Embryonic facial prominence (tissue), 1 donor: ENCODE data around the gene GFPT2.
A peak's percentile ranks its signal among the peaks of the same experiment; 100 is the strongest.
"Not testable (repeated sequence)": the region's sequence is repeated elsewhere in the genome, so short reads cannot be mapped to it uniquely, and the experiment has no call there.

Source experiments
- DNase-seq: peaks from one replicate; pipeline ENCODE4 v3.0.0-alpha.2; 2016; ENCODE audit errors: extremely low spot score

Gene GFPT2

DNA sequence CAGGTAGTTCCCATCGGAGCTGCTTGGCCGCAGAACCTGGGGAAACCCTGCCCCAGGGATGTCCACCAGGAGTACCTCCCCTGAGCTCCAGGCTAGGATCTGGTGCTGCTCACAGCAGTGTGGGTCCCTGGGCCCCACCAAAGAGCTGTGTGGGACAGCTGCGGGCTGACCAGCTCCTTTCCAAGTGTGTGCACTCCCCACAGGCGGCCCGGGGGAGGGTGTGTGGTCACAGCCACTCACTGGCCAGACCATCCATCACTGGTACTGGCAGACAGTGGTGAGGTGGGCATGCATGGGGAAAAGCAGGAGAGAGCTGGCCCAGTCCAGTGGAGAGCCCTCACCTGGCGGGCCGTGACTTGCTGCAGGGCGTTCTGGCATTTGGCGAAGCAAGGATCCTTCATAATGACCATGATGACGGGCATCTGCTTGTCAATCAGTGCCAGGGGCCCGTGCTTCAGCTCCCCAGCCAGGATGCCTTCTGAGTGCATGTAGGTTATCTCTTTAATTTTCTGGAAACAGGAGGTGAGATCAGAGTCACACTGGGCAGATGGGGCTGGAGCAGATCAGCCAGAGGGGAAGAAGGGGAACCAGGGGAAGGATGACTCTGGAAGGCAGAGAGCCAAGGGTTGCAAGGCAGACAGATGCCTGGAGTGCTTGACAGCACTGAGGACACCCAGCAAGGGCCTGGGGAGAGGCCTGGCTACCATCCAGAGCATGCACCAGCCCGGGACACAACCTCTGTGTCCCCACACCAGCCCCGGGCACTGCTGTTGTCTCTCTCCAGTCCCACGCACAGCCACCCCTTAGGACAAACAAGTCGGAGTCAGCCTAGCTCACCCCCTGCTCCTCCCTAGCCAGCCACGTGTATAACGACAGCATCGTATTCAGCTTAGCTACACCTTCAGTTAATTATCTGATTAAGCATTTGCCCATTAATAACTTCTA lies 48.4 kb downstream of the GFPT2 start:
- DNase-seq = no peak

DNA sequence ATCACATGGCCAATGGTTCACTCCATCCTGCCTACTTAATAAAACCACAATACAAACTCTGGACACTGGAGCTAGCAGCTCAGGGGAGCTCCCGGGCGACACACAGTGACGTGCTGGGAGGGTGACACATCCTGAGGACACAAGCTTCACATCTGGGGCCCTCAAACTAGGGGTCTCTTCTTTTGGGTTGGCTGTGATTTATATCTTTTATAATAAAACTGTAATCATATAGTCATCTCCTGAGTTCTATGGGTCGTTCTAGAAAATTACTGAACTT lies 49.2 kb downstream of the GFPT2 start:
- no peak for DNase-seq

- no peak for DNase-seq
Observed at GRCh38 chr5:180303226-180304015, 49.7 kb downstream of the GFPT2 start.

- no peak for DNase-seq
Observed at GRCh38 chr5:180302256-180302655, 50.9 kb downstream of the GFPT2 start.

DNA sequence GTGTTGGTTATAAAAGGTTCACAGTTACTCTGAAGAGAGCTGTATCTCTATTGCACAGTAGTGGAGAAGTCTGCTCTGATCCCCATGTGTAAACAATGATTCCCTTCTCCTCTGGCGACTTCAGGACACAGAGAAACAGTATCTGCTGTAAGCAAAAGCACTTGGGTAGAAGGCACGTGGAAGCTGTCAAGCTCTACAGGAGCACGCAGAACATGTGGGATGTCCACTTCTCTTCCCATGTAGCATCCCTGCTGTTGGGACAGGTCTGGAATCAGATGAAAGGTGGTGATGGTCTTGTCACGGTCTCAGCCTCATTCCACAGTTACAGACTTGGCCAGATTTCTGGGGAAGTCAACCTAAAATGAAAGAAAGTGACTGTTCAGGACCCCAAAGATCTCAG lies 51.9 kb downstream of the GFPT2 start:
- DNase-seq = no peak

- no peak for DNase-seq
Observed at GRCh38 chr5:180299526-180299925, 53.6 kb downstream of the GFPT2 start.

- DNase-seq = not testable (repeated sequence)
Observed at GRCh38 chr5:180299014-180299413, 54.1 kb downstream of the GFPT2 start.

DNA sequence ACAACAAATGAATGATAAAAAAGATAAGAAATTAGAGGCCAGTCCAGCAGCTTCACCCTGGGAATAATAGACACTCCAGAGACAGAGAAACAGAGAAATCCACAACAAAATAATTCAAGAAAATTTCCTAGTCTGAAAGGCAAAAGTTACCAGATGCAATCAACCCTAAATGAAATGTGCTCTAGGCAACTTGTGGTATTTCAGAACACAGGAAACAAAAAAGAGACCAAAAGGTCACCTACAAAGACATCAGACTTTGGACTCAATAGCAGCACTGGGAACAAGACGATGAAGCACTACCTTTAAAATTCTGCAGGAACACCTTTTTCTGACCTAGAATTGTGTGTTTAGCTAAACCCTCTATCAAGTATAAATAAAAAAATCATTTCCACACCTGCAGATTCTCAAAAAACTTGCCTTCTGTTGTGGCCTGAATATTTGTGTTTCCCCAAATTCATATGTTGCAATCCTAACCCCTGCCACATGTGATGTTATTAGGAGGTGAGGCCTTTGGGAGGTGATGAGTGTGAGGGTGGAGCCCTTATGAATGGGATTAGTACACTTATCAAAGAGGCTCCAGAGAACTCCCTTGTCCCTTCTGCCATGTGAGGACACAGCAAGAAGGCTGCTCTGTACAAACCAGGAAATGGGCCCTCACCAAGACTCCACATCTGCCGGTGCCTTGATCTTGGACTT lies 55.4 kb downstream of the GFPT2 start:
- no peak for DNase-seq

DNA sequence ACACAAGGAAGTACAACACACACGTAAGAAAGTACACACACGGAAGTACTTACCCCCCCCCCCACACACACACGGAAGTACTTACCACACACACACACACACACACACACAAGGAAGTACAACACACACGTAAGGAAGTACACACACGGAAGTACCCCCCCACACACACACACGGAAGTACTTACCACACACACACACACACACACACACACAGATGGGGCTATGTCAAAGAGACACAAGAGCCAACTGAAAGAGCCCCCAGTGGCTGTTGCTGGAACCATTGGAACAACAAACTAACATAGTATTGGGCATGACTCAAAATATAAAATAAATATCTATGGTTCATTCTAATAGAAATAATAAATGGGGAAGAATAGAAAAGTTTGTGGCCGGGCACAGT lies 56.4 kb downstream of the GFPT2 start:
- DNase-seq = no peak

GRCh38 chr5:180294913-180295555 lies 58.1 kb downstream of the GFPT2 start:
- DNase-seq = no peak

DNA sequence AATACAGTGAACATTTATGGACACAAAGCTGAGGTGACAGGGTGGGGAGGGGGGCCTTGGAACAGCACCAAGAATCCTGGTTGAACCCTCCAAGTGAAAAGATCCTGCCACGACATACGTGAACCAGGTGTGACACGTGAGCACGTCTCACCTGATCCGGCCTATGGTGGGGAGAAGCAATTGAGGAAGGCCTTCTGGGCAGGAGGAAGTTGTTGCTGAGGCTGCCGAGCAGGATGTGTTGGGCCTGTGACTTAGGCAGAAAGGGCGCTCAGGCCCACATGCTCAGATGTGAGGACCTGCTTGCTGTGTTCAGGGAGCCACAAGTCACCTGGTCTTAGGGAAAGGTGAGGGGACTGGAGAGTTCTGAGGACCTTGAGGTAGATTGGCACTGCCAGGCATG lies 58.7 kb downstream of the GFPT2 start:
- no peak for DNase-seq

GRCh38 chr5:180291943-180292831 lies 60.9 kb downstream of the GFPT2 start, which contains the start of gene MAPK9:
MAPK9 (minus strand) TSS chr5:180292083; CDS start chr5:180280561, 11,522 bp downstream.
- peak; percentile 59 for DNase-seq

GRCh38 chr5:180291234-180291940 lies 61.7 kb downstream of the GFPT2 start:
- no peak for DNase-seq

DNA sequence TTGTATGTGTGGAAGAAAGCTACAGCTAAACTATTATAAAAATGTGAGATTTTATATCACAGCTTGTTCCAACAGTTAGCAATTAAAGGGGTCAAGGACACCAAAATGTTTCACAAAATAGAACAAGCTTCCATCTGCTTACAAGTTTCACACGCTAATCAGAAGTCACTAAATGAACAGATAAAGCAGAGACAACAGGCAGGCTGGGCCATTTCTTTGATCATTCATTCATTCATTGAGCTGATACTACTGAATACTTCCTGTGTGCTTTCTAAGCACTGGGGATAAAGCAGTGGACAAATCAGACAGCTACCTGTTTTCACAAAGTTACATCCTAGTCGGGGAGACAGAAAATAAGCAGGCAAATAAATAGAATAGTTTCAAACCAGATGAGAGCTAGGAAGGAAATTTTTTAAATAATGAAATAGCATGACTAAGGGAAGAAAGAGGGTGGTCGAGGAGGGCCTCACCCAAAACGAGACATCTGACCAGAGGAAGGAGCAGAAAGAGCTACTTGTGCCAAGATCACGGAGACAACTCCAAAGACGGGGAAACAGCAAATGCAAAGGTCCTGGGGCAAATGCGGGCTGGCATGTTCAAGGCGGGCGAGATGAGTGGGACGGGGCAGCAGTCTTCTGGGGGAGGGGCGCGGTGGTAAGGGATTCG lies 62.4 kb downstream of the GFPT2 start:
- DNase-seq = no peak

GRCh38 chr5:180289966-180290365 lies 63.2 kb downstream of the GFPT2 start:
- no peak for DNase-seq

GRCh38 chr5:180289433-180289832 lies 63.7 kb downstream of the GFPT2 start:
- DNase-seq = no peak

GRCh38 chr5:180287868-180288267 lies 65.3 kb downstream of the GFPT2 start:
- DNase-seq = no peak

- no peak for DNase-seq
Observed at GRCh38 chr5:180287404-180287803, 65.7 kb downstream of the GFPT2 start.

DNA sequence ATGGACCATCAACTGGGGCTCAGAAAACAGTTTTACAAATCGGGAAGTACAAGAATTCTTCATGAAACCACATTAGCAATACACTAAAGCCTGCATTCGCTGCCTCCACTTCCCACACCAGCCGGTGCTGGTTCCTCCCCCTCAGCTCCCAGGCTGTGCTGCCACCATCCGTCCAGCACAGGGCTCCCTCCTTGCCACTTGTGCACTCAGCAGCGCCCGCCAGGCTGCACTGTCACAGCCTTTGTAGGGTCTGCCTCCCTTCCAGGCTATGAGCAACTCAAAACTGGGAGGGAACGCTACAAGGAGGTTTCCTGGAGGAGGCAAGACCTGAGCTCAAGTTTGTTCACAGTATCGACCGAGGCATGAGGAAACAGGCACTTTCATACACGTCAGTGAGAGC lies 69.0 kb downstream of the GFPT2 start:
- DNase-seq = no peak
